ENCODE results near the gene HLA-DMB. TPM values are rescaled to one million over a fixed set of nuclear protein-coding genes. Genes with fewer than 3 reads are reported as not detected.

Gene HLA-DMB
- polyA plus RNA-seq (2014; cell fraction: cytosol; rRNA removed): not detected in 2 replicates
- 0.24 TPM in 1 of 2 replicates, not detected in the other for polyA plus RNA-seq (2014; cell fraction: nucleus; rRNA removed)

GRCh38 chr6:32940656-32941213 lies at the start of gene HLA-DMB:
Gene HLA-DMB, minus strand, starts transcription at chr6:32941028. Its CDS starts 221 bp downstream, at chr6:32940807.
- DNase-seq (ENCODE audit: low spot score): peak; percentile 69

DNA sequence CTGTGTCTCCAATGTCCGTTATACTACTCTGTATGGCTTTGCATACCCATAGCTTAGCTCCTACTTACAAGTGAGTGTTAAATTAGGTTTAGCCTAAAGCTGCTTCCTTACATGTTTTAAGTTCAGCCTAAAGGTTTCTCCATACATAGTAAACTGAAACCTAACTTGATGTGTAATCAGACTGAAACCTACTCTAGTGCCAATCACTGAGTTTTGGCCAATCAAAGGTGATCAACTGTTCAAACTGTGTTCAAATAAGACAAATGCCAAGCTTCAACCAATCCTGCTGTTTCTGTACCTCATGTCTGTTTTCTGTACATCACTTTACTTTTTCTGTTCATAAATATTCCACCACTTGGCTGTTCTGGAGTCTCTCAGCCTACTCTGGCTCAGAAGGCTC lies 48.5 kb upstream of the HLA-DMB start:
- no peak for DNase-seq (ENCODE audit: low spot score)

DNA sequence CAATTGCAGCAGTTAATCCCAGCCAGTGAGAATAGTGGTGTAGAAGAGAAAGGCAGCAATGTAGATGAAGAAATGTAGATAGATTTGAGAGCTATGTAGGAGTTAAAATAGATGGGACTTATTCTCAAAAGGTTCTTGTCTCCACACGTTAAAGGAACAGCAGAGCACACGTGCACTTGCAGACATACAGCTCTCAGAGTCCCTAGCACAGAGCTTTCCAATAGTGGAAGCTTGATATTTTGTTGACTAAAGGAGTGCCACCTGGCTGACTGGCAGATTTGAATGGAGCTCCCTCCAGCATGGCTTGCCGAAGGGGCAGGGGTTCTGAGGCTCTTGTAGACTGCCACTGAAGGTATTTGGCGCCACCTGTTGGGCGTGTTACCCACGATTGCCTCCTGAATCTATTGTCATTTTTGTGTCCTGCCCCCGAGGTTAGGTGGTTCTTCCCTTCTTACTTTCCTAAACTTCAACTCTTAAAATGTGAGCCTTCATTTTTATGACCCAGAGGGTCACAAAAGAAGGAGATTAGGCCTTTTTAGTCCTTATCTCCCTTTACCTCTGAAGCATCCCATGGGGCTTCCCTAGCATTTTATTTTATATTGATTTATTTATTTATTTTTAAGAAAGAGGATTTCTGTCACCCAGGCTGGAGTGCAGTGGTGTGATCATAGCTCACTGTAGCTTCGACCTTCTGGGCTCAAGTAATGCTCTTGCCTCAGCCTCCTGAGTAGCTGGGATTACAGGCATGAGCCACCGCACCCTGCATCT lies 44.0 kb upstream of the HLA-DMB start:
- DNase-seq (ENCODE audit: low spot score): peak; percentile 81

DNA sequence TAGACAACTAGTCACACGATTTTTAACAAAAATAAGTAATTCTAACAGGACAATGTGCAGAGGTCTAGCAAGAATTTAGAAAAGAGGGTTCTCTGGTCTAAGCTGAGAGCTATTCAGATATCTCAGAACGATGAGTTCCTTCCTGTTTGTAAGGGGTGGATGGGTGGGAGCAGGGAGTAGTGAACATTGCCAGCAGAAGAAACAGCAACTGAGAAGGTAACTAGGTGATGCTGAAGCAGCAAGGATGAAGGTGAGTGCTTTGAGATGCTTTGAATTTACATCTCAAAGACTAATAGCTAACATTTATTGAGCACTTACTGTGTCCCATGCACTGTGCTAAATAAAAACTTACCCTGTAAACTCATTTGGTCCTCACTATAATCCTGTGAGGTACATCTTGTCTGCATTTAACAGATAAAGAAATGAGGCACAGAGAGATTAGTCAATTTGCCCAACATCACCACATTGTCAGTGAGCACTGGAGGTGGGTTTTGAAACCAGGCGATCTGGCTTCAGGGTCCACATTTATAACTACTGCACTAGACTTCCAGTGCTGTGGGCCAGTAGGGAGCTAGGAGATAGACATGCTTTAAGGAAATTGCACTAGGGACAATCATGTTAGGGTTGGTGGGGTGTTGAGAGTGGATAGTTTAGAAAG lies 43.3 kb upstream of the HLA-DMB start:
- DNase-seq (ENCODE audit: low spot score): no peak

DNA sequence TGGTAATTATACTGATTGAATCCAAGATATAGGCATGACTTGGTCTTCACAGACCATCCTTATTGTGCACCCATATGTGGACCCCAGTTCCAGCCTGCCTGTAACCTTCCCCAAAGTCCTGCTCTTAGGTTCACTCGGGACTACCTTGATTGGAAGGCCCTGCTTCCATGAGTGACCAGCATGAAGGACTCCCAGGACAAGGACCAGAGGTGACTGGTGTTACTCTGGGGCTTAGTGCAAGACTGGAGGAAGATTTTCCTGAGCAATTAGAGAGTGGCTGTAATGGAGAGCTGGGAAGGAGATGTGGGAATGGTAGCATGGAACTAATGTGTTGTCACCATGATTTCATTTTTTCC lies 42.6 kb upstream of the HLA-DMB start:
- no peak for DNase-seq (ENCODE audit: low spot score)

DNA sequence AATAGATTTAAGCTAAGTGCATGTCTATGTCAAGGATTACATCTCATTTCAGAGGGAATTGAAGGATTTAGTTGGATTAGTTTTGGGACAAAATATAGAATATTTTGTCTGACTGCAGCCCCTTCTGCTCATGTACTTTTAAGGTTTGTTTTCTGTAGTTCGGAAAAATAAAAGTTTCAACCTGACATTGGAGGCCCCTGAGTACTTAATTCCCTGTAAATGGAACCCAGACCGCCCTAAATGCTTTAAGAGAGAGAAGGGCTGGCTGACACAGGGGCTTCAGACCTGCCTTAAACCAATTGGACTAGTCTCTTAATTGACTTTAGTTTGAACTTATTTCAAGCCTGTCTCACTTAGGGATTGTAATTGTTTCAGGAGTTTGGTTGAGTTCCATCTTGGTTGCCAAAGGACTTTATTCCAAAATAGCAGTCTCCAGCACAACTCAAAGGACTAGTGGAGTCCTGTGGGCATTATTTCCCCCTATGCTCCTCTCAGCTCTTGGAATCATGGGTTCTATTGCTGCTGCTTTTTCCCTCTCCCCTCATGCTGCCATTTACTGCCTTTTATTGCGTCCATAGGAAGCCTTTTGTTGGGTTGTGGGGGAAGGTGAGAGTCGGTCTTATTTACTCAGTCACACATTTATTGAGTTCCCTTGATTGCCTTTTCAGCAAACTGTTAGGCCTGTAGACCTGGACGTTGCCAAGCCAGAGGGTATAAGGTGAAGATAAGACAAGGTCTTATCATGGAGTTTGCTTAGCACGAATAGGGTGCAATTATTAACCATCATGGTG lies 42.1 kb upstream of the HLA-DMB start:
- DNase-seq (ENCODE audit: low spot score): no peak

DNA sequence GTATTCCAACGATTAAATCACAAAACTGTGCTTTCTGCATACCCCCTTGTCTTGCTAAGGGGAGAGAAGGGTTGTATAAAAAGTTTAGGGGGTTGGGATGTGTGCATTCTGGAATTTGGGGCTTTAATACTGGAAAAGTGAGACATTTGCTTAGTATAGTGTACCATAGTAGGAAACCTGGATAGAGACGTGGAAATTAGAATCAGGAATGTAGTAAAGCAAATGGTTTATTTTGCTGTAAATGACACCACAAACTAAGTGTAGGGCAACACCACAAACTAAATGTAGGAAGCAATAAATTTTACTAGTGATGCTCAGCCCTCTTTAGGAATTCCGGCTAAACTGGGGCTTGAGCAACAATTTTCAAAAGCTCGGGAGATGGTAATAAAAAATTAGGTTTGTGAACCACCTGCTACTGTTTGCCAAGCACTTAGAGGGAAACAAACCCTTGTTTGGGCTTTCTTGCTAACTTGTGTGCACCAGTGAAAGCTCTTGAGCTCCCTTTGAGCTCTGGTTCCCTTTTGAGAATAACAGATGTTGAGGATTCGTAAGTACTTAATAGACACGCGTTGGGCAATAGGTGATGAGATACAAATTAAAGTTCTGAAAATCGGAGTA lies 41.4 kb upstream of the HLA-DMB start:
- DNase-seq (ENCODE audit: low spot score): no peak

GRCh38 chr6:32980488-32981038 lies 39.7 kb upstream of the HLA-DMB start:
- no peak for DNase-seq (ENCODE audit: low spot score)

GRCh38 chr6:32979720-32980487 lies 39.1 kb upstream of the HLA-DMB start:
- DNase-seq (ENCODE audit: low spot score): no peak

- no peak for DNase-seq (ENCODE audit: low spot score)
Observed at GRCh38 chr6:32977953-32978324, 37.1 kb upstream of the HLA-DMB start.

DNA sequence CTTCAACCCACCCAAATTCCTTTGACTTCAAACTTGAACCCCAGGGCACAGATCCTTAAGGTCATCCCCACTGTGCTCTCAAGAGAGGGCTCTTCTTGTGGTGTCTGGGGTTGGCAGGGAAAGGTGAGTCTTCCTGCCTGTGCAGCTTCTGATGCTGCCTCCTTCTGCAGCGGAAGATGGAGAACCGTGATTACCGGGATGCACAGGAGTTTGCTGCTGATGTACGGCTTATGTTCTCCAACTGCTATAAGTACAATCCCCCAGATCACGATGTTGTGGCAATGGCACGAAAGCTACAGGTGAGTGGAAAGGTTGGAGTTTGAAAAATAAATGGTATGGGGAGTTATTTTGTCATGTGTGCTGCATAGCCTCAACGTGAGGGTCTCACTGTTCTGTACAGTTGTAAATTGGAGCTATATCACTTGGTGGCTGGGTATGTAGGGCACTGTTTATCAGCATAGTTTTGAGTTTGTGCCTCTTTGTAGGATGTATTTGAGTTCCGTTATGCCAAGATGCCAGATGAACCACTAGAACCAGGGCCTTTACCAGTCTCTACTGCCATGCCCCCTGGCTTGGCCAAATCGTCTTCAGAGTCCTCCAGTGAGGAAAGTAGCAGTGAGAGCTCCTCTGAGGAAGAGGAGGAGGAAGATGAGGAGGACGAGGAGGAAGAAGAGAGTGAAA lies 36.6 kb upstream of the HLA-DMB start:
- DNase-seq (ENCODE audit: low spot score): no peak

DNA sequence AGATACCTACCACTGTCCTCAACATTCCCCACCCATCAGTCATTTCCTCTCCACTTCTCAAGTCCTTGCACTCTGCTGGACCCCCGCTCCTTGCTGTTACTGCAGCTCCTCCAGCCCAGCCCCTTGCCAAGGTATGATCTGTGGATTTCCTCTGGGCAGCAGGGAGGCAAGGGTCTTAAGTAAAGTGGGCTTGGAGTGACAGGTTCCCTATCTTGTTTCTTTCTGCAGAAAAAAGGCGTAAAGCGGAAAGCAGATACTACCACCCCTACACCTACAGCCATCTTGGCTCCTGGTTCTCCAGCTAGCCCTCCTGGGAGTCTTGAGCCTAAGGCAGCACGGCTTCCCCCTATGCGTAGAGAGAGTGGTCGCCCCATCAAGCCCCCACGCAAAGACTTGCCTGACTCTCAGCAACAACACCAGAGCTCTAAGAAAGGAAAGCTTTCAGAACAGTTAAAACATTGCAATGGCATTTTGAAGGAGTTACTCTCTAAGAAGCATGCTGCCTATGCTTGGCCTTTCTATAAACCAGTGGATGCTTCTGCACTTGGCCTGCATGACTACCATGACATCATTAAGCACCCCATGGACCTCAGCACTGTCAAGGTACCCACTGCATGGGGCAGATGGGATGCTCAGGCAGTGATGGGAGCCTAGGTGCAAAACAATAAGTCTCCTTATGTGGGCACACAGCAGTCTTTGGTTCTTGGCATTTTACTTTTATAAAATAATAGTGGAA lies 35.7 kb upstream of the HLA-DMB start:
- no peak for DNase-seq (ENCODE audit: low spot score)

DNA sequence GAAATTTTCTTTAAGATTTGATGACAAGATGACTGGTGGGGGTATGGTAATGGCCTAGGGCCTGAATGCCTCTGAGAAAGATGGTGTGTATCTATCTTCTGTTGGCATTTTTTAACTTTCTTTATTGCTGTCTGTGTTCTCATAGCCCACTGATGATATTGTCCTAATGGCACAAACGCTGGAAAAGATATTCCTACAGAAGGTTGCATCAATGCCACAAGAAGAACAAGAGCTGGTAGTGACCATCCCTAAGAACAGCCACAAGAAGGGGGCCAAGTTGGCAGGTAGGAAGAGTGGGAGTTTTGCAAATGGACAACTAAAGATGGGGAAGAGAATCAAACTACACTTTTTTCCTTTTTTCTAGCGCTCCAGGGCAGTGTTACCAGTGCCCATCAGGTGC lies 35.1 kb upstream of the HLA-DMB start:
- no peak for DNase-seq (ENCODE audit: low spot score)

- no peak for DNase-seq (ENCODE audit: low spot score)
Observed at GRCh38 chr6:32974541-32975308, 33.9 kb upstream of the HLA-DMB start.

- DNase-seq (ENCODE audit: low spot score): no peak
Observed at GRCh38 chr6:32974016-32974333, 33.1 kb upstream of the HLA-DMB start.

- DNase-seq (ENCODE audit: low spot score): peak; percentile 31
Observed at GRCh38 chr6:32973144-32974015, 32.6 kb upstream of the HLA-DMB start.

DNA sequence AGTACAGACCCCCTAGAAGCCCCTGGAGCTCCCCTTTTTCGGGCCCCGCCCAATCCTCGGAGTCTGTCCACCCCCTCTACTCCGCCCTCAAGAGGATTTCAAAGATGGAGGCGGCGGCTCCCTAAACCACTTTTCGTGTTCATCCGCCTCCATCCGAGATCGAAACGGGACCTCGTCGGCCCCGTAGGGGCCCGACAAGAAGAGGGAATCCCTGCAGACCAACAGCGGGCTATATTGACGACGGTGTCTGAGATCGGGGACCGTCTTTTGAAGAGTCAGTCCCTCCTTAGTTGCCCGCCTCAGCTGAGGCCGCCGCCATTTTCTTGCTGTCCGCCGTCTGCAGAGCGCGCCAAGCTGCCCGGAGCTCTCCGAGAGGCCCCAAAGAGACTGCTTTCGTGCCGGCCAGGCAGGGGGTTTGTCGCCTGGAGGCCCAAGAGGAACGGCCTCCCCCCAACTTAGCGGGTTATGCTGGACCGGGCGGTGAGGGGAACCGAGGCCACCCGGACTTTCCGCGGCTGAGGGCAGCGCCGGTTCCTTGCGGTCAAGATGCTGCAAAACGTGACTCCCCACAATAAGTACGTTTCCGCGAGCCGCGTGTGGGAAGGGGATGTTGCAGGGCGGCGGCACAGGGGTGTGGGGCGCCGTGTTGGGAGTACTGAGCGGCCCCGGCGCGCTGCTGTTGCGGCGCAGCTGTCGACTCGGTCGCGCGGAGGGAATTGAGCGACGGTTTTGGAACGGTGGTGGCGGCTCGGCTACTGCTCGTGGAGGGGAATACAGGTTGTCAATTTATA lies 31.7 kb upstream of the HLA-DMB start:
- no peak for DNase-seq (ENCODE audit: low spot score)

All from SK-N-DZ (cell line).